Neural cell (in vitro differentiated cells): ENCODE results near the gene CMTM7.

Source experiments
- MXI1 ChIP-seq: fragments of 450-650 bp; conservative IDR thresholded peaks from 2 replicates; pipeline ENCODE4 v1.6.1; 2014; ENCODE audit warnings: antibody characterized with exemption, mild to moderate bottlenecking; ENCODE audit not compliant: poor library complexity, severe bottlenecking
- POLR2AphosphoS5 ChIP-seq: IDR thresholded peaks from 2 replicates; pipeline ENCODE4 v1.6.1; 2012
- TAF1 ChIP-seq: IDR thresholded peaks from 2 replicates; pipeline ENCODE4 v1.6.1; 2012; ENCODE audit warnings: low read depth
- TF ChIP-seq, protein P1 (sequence below): fragments of 450-650 bp; IDR thresholded peaks from 2 replicates; pipeline ENCODE4 v1.5.1; 2014; ENCODE audit warnings: antibody characterized with exemption, mild to moderate bottlenecking, moderate library complexity; ENCODE audit not compliant: poor library complexity, severe bottlenecking
- TF ChIP-seq, protein P2 (sequence below): IDR thresholded peaks from 2 replicates; pipeline ENCODE4 v1.6.1; 2012; ENCODE audit warnings: borderline replicate concordance

DNA sequence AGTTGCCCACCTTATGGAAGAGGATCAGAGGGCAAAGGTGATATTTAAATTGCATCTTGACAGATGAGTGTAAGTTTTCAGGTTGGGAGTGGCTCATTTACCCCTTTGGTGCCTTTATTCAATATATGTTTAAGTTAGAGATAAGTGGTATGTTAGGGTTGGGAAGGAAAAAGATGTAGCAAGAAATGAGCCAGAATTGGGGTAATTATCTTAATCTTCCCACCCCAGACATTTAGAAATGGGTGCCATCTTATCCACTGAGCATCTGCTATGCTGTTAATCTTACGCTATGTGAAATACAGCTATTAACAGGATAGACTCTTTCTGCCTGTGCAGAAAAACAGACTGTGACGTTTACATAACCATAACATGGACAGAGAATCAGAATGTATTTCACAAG lies 6.3 kb downstream of the CMTM7 start:
- TF ChIP-seq POLR2AphosphoS5 = no peak
- TF ChIP-seq, protein P1, sequence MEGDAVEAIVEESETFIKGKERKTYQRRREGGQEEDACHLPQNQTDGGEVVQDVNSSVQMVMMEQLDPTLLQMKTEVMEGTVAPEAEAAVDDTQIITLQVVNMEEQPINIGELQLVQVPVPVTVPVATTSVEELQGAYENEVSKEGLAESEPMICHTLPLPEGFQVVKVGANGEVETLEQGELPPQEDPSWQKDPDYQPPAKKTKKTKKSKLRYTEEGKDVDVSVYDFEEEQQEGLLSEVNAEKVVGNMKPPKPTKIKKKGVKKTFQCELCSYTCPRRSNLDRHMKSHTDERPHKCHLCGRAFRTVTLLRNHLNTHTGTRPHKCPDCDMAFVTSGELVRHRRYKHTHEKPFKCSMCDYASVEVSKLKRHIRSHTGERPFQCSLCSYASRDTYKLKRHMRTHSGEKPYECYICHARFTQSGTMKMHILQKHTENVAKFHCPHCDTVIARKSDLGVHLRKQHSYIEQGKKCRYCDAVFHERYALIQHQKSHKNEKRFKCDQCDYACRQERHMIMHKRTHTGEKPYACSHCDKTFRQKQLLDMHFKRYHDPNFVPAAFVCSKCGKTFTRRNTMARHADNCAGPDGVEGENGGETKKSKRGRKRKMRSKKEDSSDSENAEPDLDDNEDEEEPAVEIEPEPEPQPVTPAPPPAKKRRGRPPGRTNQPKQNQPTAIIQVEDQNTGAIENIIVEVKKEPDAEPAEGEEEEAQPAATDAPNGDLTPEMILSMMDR = no peak
- TF ChIP-seq MXI1 = no peak
- no peak for TF ChIP-seq TAF1
- TF ChIP-seq, protein P2, sequence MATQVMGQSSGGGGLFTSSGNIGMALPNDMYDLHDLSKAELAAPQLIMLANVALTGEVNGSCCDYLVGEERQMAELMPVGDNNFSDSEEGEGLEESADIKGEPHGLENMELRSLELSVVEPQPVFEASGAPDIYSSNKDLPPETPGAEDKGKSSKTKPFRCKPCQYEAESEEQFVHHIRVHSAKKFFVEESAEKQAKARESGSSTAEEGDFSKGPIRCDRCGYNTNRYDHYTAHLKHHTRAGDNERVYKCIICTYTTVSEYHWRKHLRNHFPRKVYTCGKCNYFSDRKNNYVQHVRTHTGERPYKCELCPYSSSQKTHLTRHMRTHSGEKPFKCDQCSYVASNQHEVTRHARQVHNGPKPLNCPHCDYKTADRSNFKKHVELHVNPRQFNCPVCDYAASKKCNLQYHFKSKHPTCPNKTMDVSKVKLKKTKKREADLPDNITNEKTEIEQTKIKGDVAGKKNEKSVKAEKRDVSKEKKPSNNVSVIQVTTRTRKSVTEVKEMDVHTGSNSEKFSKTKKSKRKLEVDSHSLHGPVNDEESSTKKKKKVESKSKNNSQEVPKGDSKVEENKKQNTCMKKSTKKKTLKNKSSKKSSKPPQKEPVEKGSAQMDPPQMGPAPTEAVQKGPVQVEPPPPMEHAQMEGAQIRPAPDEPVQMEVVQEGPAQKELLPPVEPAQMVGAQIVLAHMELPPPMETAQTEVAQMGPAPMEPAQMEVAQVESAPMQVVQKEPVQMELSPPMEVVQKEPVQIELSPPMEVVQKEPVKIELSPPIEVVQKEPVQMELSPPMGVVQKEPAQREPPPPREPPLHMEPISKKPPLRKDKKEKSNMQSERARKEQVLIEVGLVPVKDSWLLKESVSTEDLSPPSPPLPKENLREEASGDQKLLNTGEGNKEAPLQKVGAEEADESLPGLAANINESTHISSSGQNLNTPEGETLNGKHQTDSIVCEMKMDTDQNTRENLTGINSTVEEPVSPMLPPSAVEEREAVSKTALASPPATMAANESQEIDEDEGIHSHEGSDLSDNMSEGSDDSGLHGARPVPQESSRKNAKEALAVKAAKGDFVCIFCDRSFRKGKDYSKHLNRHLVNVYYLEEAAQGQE = no peak
